GM12875 (cell line): ENCODE results near the gene JUP.

Experiments
- H3K4me3 ChIP-seq: one replicate; pipeline ENCODE4 v1.5.1; 2011; ENCODE audit warnings: low read depth, low read length, control low read depth
- CTCF ChIP-seq: IDR thresholded peaks from 2 replicates; pipeline ENCODE4 v1.5.1; 2011; ENCODE audit warnings: low read depth, mild to moderate bottlenecking, control low read depth, inconsistent platforms, low read length, moderate library complexity, borderline replicate concordance; ENCODE audit not compliant: insufficient read depth

JUP gene

GRCh38 chr17:41730479-41730878, 56.0 kb downstream of the JUP start:
- no peak overlapping the region for H3K4me3 ChIP-seq
- TF ChIP-seq CTCF: no peak

- TF ChIP-seq CTCF: no peak
- H3K4me3 ChIP-seq: no peak overlapping the region
These were observed 58.5 kb downstream of the JUP start for GRCh38 chr17:41728056-41728455.

GRCh38 chr17:41725134-41725533, 61.4 kb downstream of the JUP start:
- no peak for TF ChIP-seq CTCF
- H3K4me3 ChIP-seq: no peak overlapping the region

- TF ChIP-seq CTCF: no peak
- no peak overlapping the region for H3K4me3 ChIP-seq
These were observed 61.9 kb downstream of the JUP start for GRCh38 chr17:41724476-41725050.

GRCh38 chr17:41723801-41724475, 62.6 kb downstream of the JUP start:
- TF ChIP-seq CTCF: no peak
- H3K4me3 ChIP-seq: no peak overlapping the region

GRCh38 chr17:41722231-41722630, 64.3 kb downstream of the JUP start:
- TF ChIP-seq CTCF: no peak
- H3K4me3 ChIP-seq: no peak overlapping the region

- no peak for TF ChIP-seq CTCF
- H3K4me3 ChIP-seq: no peak overlapping the region
These were observed 68.2 kb downstream of the JUP start for GRCh38 chr17:41718287-41718645.
